Measurements from ENCODE around the gene CSK. TPM values are rescaled to one million over a fixed set of nuclear protein-coding genes. Genes with fewer than 3 reads are reported as not detected.
"Not testable (repeated sequence)": the region's sequence is repeated elsewhere in the genome, so short reads cannot be mapped to it uniquely, and the experiment has no call there.

The CSK gene
- total RNA-seq, 3 donors from 2014 or later (not counting 1 experiment from before 2014, with no cell fraction given): 282 to 334 (median 287) TPM

GRCh38 chr15:74735305-74735704 is 46.6 kb upstream of the CSK start:
- no peaks in the 10 kb centered on the region for H3K36me3 ChIP-seq (ENCODE audit: control insufficient read depth, insufficient read depth, low read length)
- intact Hi-C loops (cut with micrococcal nuclease): no loop called here
- 90% methylated on average over 3 of the region's 3 CpGs for WGBS (ENCODE audit: insufficient coverage)
- no peak overlapping the region for H3K27ac ChIP-seq (ENCODE audit: low read length)
- no peaks in the 10 kb centered on the region for H3K9me3 ChIP-seq (ENCODE audit: control insufficient read depth, insufficient read depth, low read length)
- no peak for TF ChIP-seq CTCF (IDR thresholded peaks at IDR 0.05)
- no peak for ATAC-seq
- no peak overlapping the region for H3K4me3 ChIP-seq (ENCODE audit: low read length)
- peaks cover 3% of the 10 kb centered on the region for H3K27me3 ChIP-seq (ENCODE audit: control insufficient read depth, insufficient read depth, low read length)
- no peak for DNase-seq
- peaks cover 0 to 5% of the 10 kb centered on the region in 2 donors for H3K4me1 Mint-ChIP-seq
- no peaks in the 10 kb centered on the region for H3K9me3 Mint-ChIP-seq
- no peaks in the 10 kb centered on the region for H3K36me3 Mint-ChIP-seq
- no peak overlapping the region for H3K4me3 Mint-ChIP-seq
- H3K27ac Mint-ChIP-seq: no peak overlapping the region
- H3K27me3 Mint-ChIP-seq (ENCODE audit: low read depth in 2 of 2): peaks cover 31 to 48% of the 10 kb centered on the region in 2 donors
- H3K4me1 ChIP-seq (ENCODE audit: control insufficient read depth, insufficient read depth, low read length): no peaks in the 10 kb centered on the region

- not testable (repeated sequence) for H3K27ac Mint-ChIP-seq, ATAC-seq
- peaks cover 35 to 57% of the 10 kb centered on the region in 2 donors for H3K27me3 Mint-ChIP-seq (ENCODE audit: low read depth in 2 of 2)
Measured at GRCh38 chr15:74738239-74738638, 43.6 kb upstream of the CSK start.

GRCh38 chr15:74742422-74742821 is 39.5 kb upstream of the CSK start:
- Mint-ChIP-seq H3K27me3 (ENCODE audit: low read depth in 2 of 2) (peaks cover 19 to 28% of the 10 kb centered on the region in 2 donors), H3K36me3 (no peaks in the 10 kb centered on the region), H3K9me3 (no peaks in the 10 kb centered on the region), H3K4me1 (peaks cover 0 to 5% of the 10 kb centered on the region in 2 donors), H3K4me3 (no peak overlapping the region), H3K27ac (no peak overlapping the region)
- ATAC-seq (no peak), DNase-seq (no peak)
- Histone ChIP-seq H3K27ac (ENCODE audit: low read length) (no peak overlapping the region), H3K9me3 (ENCODE audit: control insufficient read depth, insufficient read depth, low read length) (no peaks in the 10 kb centered on the region), H3K36me3 (ENCODE audit: control insufficient read depth, insufficient read depth, low read length) (no peaks in the 10 kb centered on the region), H3K4me1 (ENCODE audit: control insufficient read depth, insufficient read depth, low read length) (no peaks in the 10 kb centered on the region), H3K27me3 (ENCODE audit: control insufficient read depth, insufficient read depth, low read length) (no peaks in the 10 kb centered on the region), H3K4me3 (ENCODE audit: low read length) (no peak overlapping the region)
- 81% methylated on average over 5 of the region's 5 CpGs for WGBS (ENCODE audit: insufficient coverage)
- no peak for TF ChIP-seq CTCF (IDR thresholded peaks at IDR 0.05)
- intact Hi-C loops (cut with micrococcal nuclease): no loop called here

More at GRCh38 chr15:74738239-74738638, 43.6 kb upstream of the CSK start:
- H3K9me3 ChIP-seq (ENCODE audit: control insufficient read depth, insufficient read depth, low read length); DNase-seq; H3K27ac ChIP-seq (ENCODE audit: low read length); H3K27me3 ChIP-seq (ENCODE audit: control insufficient read depth, insufficient read depth, low read length); H3K36me3 ChIP-seq (ENCODE audit: control insufficient read depth, insufficient read depth, low read length); H3K9me3 Mint-ChIP-seq; H3K36me3 Mint-ChIP-seq; H3K4me1 Mint-ChIP-seq; intact Hi-C loops (cut with micrococcal nuclease); H3K4me3 ChIP-seq (ENCODE audit: low read length); H3K4me1 ChIP-seq (ENCODE audit: control insufficient read depth, insufficient read depth, low read length); H3K4me3 Mint-ChIP-seq: not testable (repeated sequence)
- WGBS (ENCODE audit: insufficient coverage): 90% methylated on average over 4 of the region's 5 CpGs

DNA sequence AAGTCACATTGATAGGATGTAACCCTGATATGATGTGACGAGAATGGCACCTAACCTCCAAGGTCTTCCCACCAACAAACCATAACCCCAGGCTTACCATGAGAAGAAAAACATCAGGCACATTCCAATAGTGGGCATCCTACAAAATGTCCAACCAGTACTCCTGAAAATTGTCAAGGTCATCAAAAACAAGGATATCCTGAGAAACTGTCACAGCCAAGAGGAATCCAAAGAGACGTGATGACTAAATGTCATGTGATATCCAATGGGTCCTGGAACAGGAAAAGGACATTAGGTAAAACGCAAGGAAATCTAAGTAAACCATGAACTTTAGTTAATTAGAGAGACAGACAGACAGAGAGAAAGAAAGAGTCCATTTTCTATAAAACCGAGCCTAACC is 35.5 kb upstream of the CSK start:
- Mint-ChIP-seq H3K4me3 (no peak overlapping the region), H3K27ac (no peak overlapping the region), H3K4me1 (no peaks in the 10 kb centered on the region), H3K27me3 (ENCODE audit: low read depth in 2 of 2) (peaks cover 10 to 12% of the 10 kb centered on the region in 2 donors), H3K9me3 (no peaks in the 10 kb centered on the region), H3K36me3 (no peaks in the 10 kb centered on the region)
- ATAC-seq (no peak), DNase-seq (no peak)
- H3K27me3 ChIP-seq (ENCODE audit: control insufficient read depth, insufficient read depth, low read length): no peaks in the 10 kb centered on the region
- TF ChIP-seq CTCF (IDR thresholded peaks at IDR 0.05): no peak
- no peaks in the 10 kb centered on the region for H3K4me1 ChIP-seq (ENCODE audit: control insufficient read depth, insufficient read depth, low read length)
- no peak overlapping the region for H3K27ac ChIP-seq (ENCODE audit: low read length)
- no peaks in the 10 kb centered on the region for H3K9me3 ChIP-seq (ENCODE audit: control insufficient read depth, insufficient read depth, low read length)
- H3K4me3 ChIP-seq (ENCODE audit: low read length): no peak overlapping the region
- WGBS (ENCODE audit: insufficient coverage): 84% methylated on average over 4 of the region's 4 CpGs
- intact Hi-C loops (cut with micrococcal nuclease): no loop called here
- H3K36me3 ChIP-seq (ENCODE audit: control insufficient read depth, insufficient read depth, low read length): no peaks in the 10 kb centered on the region

Measured in natural killer cell (primary cell).